H1 (cell line): ENCODE results near the gene FRMPD2. TPM values are rescaled to one million over a fixed set of nuclear protein-coding genes. Genes with fewer than 3 reads are reported as not detected.

Experiments
- CBX8 ChIP-seq: fragments of 300-800, 300-1000 bp; sonication (generic); IDR thresholded peaks from 2 replicates; pipeline ENCODE4 v1.7.1; 2016; ENCODE audit warnings: low read depth, low read length, borderline replicate concordance
- polyA plus RNA-seq, 7 experiments: library from polyadenylated mRNA; depleted of rRNA in 3 of 7; stranded (reverse) in 5 of 7; unstranded in 2 of 7; fragments of >200 nt in 5 of 7; fragments of 200-250 nt in 2 of 7; gene quantifications; 1 replicate in 5 of 7; 2 replicates in 1 of 7; 4 replicates in 1 of 7; pipeline versions ENCODE4 v1.2.1 to v1.2.3, GENCODE V29; 2011 to 2013; ENCODE audit warnings: missing spikeins in 2 of 7, mixed read lengths in 2 of 7
- total RNA-seq: library from RNA; stranded (reverse); fragmentation: NEBNext Ultra II Directional; extraction: Animal tissue kit (Norgen Biotek cat#: 25700); gene quantifications from 2 replicates; pipeline ENCODE4 v1.2.1, GENCODE V29; 2021

Gene FRMPD2
- total and polyA plus RNA-seq, 2 of the 8 experiments (the other 6 are each of a cell fraction or from before 2014, with no cell fraction given): 0.07 to 0.47 TPM

DNA sequence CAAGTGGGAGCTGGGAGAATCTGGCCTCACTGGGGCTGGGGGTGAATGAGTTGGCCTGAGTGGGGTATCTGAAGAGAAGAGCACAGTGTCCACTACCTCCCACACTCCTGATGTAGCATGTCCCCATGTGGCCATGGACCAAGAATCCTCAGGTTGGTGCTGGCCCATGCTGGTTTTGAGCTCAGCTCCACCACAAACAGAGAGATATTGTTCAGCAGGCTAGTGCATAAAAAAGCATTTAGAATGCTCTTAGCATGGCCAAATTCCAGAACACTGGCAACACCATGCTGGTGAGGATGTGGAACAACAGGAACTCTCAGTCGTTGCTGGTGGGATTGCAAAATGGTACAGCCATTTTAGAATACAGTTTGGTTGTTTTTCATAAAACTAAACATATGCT, 61.4 kb downstream of the FRMPD2 start (continued):
- no peak for TF ChIP-seq CBX8
